Endothelial cell of hepatic sinusoid (primary cell): Measurements from ENCODE around the gene GRAMD2A.

ENCODE experiments used
- in situ Hi-C: cut with HindIII; loops from 2 replicates; pipeline ENCODE4 v1.10.0; 2017; ENCODE audit warnings: low sequenced_read_pairs

The GRAMD2A gene

DNA sequence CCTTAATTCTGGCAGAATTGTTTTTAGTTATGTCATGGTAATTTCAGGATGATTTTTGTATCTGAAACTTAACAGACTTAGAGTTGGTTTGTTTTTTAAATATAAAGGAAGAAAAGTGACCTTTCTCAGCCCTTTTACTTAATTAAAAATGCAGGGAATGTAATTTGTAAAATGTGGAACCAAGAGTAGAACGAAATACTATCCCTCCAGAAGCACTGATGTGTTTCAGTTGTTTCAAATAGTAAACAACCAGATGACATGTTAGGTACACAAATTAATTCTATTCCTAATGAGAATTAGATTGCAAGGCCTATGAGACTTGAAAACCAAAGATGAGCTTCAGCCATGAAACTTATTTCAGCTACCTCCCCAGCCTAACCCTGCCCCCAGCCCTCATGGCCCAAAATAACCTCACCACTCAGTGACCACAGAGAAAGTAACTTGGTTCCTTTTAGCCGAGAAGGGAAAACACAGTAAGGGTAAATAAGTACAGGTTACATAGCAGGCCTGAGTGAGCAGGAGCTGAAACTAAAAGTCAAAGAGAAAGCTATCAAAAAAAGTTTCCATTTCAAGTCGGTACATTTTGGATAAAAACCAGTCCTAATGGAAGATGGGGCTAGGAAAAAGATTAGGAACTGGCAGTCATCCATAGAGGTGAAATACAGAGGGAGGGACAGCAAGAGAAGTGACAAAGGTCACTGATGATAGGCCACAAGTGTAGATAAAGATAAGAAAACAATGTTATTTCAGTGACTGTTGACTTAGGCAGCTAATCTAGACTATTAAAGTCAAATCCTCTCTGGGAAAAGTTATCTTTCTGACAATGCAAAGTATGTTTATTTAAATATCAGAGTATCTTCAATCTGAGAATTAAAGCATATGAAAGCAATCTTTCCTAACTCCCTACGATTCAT is 56.2 kb downstream of the GRAMD2A start:
- in situ Hi-C loops: no loop called here

DNA sequence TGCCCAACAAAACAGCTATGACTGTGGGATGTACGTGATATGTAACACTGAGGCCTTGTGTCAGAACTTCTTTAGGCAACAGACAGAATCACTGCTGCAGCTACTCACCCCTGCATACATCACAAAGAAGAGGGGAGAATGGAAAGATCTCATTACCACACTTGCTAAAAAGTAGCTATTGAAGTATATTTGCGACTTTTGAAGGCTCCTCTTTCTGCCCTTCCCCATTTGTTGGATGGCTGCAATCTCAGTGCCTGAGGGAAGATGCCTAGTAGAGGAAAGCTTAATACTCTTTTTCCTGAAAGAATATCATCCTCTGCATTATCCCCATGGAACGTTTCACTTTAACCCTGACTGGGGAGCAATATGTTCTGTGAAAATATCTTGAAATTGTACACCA is 57.5 kb downstream of the GRAMD2A start:
- in situ Hi-C loops: no loop called here

DNA sequence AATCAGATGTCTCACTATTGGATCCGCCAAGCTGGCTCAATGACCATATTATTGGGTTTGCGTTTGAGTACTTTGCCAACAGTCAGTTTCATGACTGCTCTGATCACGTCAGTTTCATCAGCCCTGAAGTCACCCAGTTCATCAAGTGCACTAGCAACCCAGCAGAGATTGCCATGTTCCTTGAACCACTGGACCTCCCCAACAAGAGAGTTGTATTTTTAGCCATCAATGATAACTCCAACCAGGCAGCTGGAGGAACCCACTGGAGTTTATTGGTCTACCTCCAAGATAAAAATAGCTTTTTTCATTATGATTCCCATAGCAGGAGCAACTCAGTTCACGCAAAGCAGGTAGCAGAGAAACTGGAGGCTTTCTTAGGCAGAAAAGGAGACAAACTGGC is 57.9 kb downstream of the GRAMD2A start:
- in situ Hi-C loops: no loop called here

DNA sequence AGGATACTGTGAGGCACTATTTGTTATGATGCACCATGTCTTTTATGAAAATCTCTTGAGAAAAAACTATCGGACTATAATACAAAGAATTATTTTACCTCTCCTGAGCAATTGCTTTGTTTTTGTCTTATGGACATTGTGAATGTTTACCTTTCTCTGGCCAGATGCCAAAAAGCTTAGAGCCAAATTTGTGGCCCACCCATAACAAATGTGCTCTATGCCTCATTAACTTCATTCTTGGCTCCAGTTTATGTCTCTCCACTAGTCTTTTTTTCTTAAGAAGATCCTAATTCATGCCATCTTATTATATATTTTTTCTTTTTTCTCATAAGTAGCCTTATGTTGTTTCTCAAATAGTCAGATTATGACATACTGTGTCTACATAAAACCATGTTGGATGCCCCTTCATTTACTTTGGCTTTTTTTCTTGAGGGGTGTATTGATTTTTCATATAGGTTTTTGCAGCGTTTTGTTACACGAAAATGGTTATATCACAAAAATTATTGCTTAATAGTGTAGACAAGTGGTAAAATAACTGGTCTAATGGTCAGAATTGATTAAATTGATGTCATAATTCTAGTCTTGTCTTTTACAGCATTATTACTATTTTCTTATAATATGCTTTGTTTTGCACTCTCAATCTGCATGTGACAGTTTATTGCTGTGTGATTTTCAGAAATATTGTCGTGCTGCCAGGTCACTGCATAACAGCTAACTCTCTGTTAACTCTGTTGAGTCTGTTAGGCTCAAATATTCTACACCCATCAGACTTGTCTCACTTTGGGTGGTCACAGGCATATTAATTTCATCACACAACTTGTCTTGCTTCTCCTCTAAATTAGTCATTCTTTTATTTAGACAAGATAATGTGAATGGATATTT is 61.2 kb downstream of the GRAMD2A start:
- in situ Hi-C loops: no loop called here

DNA sequence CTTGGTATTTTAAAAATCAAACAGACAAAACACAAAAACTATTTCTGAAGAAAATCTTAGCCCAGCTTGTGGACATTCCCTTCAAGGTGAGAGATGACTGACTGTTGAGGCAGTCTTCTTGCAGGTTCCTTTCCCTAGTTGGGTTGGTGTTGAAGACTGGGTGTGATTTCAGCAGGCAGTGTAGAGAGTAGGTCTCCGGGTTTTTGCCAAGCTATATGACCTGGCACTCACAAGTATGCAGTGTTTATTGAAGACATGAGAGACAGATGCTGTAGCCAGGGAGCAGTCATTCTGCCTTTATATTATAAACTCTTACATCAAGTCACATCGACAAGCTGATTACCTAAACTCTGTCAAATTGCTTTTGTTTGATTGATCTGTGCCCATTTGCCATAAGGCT is 61.9 kb downstream of the GRAMD2A start:
- in situ Hi-C loops: no loop called here

DNA sequence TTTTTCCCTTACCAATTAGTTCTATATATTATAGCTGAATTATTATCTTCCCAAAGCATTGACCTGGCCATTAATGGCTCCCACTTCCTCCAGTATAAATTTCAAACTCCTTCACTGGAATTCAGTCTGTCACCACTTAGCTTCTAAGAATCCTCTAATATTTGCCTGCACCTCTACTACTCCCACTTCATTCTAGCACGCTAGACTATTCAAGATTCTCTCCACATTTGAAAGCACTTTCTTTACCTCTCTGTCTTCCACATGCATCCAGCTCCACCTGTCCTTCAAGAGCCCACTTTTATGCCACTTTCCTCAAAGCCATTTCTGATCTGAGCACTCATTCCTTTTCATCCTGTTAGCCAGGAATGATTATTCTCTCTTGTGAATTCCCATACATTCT is 64.4 kb downstream of the GRAMD2A start:
- in situ Hi-C loops: no loop called here

DNA sequence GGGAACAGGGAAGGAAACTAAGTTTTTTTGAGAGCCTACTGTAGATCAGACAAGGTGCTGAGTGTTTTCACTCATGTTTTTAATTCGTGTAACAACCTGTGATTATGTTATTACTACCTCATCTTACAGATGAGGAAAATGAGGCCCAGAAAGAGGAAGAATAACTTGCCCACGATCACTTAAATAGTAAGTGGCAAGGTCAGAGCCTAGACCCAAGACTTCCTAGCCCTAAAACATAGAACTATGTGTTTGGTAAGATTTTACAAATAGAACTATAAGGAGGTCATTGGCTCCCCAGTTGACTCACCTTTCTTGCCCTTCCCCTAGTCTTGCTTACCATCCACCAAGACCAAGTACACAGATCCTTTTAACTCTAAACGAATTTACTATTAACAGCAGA is 65.7 kb downstream of the GRAMD2A start:
- in situ Hi-C loops: no loop called here

DNA sequence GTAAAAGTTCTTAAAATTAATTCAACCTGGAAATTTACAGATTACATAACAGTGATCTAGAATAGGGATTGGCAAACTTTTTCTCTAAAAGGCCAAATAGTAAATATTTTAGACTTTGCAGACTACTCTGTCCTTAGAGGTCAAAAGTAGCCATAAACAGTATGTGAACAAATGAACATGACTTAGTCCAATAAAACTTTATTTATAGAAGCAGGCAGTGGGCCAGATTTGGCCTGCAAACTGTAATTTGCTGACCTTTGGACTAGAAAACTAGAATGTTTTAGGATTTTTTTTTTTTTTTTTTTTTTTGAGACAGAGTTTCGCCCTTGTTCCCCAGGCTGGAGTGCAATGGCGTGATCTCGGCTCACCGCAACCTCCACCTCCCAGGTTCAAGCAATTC is 67.3 kb downstream of the GRAMD2A start:
- in situ Hi-C loops: no loop called here

DNA sequence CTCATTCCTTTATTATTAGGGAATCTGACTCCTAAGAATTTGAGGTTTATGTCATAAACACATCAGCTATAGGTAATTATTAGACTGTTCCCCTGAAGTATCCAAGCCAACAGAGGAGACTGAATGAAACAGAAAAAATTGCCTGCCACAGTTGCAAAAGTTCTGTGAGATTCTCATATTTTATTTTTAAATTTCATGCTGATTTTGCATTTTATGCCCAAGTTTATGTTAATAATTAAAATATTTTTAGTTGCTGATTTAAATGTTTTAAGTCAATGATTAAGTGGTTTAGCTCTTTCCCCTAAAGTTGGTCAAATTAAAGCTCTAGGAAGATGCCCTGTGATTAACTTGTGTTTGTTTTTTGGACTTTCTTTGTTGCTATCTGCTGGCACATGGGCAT is 69.2 kb downstream of the GRAMD2A start:
- in situ Hi-C loops: loop anchor here (5.0 kb wide), 1 partner anchor 64 kb away; no protein-coding TSS in a partner anchor

DNA sequence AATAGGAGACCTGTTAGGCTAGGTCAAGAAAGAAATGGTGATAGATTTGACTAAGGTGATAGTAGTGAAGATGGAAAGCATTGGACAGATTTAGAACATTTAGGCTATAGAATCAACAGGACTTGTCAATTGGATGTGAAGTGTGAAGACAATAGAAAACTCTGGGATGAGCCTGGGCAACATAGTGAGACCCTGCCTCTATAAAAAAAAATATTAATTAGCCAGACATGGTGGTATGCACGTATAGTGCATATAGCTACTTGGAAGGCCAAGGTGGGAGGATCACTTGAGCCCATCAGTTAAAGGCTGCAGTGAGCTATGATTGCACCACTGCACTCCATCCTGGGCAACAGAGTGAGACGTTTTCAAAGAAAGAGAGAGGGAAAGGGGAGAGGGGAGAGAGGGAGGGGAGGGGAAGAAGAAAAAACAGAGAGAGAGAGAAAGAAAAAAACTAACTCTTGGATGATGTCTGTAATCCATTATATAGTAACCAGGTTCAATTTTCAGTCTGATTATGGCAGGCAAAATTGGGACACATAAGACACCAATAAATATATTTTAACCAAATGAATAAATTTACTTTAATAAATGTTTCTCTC is 69.8 kb downstream of the GRAMD2A start:
- in situ Hi-C loops: loop anchor here (5.0 kb wide), 1 partner anchor 64 kb away; no protein-coding TSS in a partner anchor

DNA sequence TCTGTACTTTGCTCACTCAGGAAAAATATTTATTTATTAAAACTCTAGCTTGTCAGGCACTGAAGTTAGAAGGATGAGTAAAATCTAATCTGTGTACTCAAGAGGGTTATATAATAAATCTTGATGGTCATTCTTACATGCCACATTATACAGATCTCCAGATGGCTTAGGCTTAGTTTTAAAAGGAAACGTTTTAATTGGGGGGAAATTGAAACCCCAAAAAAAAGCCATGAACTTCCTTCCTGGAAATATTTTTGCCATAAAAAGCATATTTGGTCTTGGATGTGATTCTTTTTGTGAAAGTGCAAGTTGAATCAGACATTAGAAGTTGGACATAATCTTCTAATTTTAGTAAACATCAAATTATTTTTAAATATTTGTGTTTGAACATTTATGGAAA is 73.4 kb downstream of the GRAMD2A start:
- in situ Hi-C loops: no loop called here

DNA sequence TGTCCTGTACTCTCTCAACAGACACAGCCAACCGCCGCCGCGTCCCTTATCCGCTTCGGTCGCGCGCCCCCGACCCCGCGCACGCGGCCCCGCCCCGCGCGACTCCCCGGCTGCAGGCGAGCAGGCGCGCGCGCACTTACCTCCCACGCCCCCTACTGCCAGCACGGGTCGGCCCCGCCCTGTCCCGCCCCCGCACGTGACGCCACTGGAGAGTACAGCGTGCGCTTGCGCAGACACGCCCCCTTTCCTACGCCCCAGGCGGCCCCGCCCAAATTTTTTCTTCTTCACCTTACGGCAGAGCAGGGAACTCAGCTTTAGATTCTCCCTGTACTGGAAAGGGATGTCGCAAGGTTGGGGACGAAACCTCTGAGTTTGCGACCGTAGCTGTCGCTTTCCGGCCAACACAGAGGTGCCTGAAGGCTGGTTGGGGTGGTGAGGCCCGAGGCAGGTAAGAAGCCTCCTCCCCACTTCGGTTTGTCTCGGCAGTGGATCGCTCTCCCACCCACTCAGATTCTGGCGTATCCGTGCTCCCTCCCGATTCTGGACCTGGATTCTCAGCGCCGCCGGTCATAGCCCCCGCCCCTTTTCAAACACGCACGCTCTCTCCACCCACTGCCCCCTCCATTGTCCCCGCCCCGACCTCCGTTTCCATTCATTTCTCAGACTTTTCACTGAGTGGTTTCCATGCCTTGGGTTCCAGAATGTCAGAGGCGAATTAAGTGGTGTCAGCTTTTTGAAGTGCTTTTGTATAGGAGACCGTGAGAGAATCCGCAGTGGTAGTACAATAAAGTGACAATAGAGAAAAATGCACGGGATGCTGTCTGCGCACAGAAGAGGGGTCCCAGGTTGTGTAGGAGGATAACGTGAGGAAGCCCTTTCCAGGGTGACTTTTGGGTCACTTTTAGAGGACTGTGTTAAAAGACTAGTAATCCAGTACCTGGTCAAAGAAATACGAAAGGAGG is 79.3 kb downstream of the GRAMD2A start, which contains the start of the genes MYO9A and SENP8:
MYO9A (minus strand) TSS at position 134 of the 962 bp plus-strand sequence. CDS start 71,587 bp downstream, outside the sequence.
SENP8 (plus strand) TSS at position 387 of the 962 bp plus-strand sequence. CDS start 21,221 bp downstream, outside the sequence.
- in situ Hi-C loops: no loop called here

DNA sequence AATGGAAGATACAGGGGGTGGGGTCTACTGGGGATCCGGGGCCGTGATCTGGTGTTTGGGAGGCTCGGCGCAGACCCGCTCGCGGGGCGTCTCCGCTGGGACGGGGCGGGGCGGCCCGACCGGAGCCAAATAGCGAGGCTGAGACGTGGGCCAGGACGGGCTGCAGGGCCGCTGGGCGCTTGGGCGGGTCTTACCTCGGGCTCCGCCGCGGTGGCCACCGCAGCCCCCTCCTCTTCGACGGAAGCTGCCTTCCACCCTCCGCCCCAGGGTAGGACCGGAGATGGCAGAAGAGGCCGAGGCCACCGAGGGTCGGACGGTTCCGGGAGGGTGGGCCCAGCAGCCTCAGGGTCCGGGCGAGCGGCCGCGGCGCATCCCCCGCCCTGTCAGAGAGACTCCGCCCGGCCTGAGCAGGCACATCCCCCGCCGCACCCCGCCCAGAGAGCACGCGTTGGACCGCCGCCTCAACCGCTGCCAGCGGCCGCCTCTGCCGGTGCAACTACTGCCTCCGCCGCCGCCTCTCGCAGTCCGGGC is 80.0 kb downstream of the GRAMD2A start:
- in situ Hi-C loops: no loop called here

DNA sequence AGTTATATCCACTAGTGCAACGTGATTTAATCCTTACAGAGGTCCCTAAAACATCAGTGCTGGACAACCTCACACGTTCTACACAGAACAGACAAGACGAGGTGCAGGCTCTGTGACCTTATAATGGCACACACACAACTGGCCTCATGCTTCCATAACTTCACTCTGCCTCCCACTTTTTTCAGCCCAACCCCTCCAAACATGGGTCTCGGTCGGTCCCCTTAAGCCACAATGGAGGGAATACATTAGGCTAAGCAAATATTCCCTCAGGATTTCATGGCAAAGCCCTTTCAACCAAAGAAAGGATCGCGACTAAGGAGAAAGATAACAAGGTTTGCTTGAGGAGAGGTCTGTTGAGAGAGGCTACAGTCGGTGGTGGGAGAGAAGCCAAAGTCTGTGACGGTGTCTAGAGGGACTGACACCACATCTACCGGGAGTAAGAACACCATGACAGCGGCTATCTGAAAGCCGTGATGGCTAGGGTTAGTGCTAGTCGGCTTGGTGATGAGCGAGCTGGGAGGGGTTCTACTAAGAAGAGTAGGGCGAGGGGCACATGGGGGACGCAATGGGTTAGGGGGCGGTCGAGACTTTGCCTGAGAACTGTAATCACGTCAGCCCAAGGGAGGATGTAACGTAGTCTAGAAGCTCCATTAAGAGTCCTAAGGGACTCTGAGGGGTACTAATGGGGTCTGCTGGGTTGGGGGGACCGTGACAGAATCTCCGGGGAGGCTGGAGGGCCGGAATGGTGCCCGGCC is 80.7 kb downstream of the GRAMD2A start:
- in situ Hi-C loops: no loop called here

DNA sequence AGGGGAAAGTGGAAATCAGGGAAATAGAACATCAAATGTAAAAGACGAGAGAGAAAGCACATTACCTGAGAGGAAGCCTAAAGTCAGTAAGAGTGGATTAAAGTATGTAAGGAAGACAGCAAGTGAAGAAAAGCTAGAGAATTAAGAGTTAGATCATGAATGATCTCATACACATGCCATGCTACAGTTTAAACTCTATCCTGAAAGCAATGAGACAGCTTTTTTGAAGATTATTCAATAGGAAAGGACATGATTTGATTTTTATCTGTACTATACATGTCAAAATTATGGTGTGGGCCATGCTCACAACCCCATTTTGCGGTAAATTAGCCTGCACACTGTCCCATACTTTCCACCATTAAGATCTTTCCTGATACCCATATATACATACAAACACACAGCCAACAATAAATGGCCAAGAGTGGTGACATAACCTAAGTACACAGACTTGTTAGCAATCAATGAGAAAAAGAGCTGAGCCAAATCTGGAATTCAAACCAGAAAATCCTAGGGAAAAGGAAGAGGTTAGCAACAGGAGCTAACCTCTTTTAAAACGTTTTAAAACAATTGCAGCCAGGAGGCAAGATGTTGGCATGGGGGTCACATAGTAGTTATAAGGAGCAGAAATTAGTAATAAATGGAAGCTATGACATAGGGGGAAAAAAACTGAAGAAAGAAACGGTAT is 84.1 kb downstream of the GRAMD2A start:
- in situ Hi-C loops: no loop called here

DNA sequence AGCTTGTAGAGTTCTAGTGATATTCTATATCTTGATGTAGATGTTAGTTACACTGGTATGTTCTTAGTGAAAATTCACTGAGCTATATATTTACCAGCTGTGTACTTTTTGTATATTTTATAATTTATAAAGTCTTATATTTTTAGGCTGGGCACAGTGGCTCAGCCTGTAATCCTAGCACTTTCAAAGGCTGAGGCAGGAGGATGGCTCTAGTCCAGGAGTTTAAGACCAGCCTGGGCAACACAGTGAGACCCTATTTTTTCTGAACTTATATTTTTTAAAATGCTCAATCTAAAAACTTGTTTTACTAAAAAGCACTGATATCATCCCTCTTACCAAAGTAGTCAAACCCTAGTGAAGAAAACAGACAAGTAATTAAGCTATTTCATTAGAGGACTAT is 84.8 kb downstream of the GRAMD2A start:
- in situ Hi-C loops: no loop called here

DNA sequence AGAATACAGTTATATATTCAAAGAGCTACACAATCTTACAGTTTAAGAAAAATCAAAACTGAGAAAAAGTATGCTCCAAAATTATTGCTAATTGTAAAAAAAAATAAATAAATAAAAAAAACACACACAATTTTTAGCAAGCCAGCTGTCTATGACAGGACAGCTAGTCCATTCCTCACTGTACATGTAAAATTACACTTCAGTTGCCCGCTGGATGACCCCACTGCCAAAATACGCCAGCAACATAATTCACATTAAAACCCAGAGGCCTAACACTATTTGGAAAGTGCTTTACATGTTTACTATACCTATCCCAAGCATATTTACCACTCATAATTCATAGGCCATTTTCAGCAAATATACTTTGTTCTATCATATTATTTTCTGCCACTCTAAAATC is 85.5 kb downstream of the GRAMD2A start:
- in situ Hi-C loops: no loop called here

DNA sequence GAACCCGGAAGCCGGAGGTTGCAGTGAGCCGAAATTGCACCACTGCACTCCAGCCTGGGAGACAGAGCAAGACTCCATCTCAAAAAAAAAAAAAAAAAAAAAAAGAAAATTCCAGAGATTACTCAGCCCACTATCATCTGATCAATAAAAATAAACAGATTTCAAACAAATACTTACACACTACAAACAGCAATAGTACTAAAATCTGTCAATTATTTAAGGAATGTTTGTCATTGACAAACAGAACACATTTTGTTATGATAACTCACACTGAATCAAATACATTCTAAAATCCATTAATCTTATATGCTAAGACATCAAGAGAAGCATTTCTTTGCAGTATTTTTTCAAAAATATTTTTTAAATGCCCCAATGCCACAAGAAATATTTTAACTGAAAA is 87.2 kb downstream of the GRAMD2A start:
- in situ Hi-C loops: no loop called here
